HepG2 (cell line): Measurements from ENCODE around the gene TMEM184B.

Source experiments
- BHLHE40 ChIP-seq: IDR thresholded peaks from 2 replicates; pipeline ENCODE4 v1.6.1; 2011; ENCODE audit warnings: low read length, improper control_type of control experiment
- DNMT3B ChIP-seq: conservative IDR thresholded peaks from 2 replicates; pipeline ENCODE4 v1.6.1; 2016; ENCODE audit warnings: missing biosample characterization, control low read depth
- HNF4A ChIP-seq: sonication (generic); formaldehyde crosslinking; IDR thresholded peaks from 2 replicates; pipeline ENCODE4 v1.4.0; 2020; ENCODE audit warnings: missing genetic modification reagents
- SP1 ChIP-seq, 2 experiments: fragments of 450-650 bp in 1 of 2; sonication (generic) in 1 of 2; formaldehyde crosslinking in 1 of 2; IDR thresholded peaks; 2 replicates each; pipeline versions ENCODE4 v1.4.0 to v1.6.1; 2016 to 2020; ENCODE audit warnings: missing genetic modification reagents in 1 of 2
- TAF1 ChIP-seq: sonication (generic); formaldehyde crosslinking; IDR thresholded peaks from 2 replicates; pipeline ENCODE4 v1.4.0; 2020; ENCODE audit warnings: missing genetic modification reagents
- ZNF337 ChIP-seq: sonication (generic); formaldehyde crosslinking; IDR thresholded peaks from 2 replicates; pipeline ENCODE4 v1.5.1; 2020; ENCODE audit warnings: missing genetic modification reagents, low read depth, mild to moderate bottlenecking, borderline replicate concordance
- TF ChIP-seq, protein P1 (sequence below): sonication (generic); formaldehyde crosslinking; IDR thresholded peaks from 2 replicates; pipeline ENCODE4 v1.5.0; 2020; ENCODE audit warnings: mild to moderate bottlenecking, missing genetic modification reagents, moderate library complexity
- TF ChIP-seq, protein P2 (sequence below): sonication (generic); formaldehyde crosslinking; IDR thresholded peaks from 2 replicates; pipeline ENCODE4 v1.4.0; 2020; ENCODE audit warnings: missing genetic modification reagents

DNA sequence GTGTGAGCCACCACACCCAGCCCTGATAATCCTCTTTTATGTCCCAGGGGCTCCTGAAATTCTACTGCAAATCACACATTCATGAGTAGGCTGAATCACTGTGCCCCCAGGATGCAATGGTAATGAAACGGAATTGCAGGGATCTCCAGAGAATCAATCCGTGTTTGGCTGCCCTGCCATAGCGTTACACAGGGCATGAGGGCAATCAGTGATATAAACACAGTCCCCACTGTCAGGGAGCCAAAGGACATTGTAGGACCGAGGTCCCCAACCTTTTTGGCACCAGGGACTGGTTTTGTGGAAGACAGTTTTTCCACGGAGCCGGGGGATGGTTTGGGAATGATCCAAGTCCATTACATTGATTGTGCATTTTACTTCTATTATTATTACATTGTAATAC lies 82.2 kb downstream of the TMEM184B start:
- TF ChIP-seq, protein P1, sequence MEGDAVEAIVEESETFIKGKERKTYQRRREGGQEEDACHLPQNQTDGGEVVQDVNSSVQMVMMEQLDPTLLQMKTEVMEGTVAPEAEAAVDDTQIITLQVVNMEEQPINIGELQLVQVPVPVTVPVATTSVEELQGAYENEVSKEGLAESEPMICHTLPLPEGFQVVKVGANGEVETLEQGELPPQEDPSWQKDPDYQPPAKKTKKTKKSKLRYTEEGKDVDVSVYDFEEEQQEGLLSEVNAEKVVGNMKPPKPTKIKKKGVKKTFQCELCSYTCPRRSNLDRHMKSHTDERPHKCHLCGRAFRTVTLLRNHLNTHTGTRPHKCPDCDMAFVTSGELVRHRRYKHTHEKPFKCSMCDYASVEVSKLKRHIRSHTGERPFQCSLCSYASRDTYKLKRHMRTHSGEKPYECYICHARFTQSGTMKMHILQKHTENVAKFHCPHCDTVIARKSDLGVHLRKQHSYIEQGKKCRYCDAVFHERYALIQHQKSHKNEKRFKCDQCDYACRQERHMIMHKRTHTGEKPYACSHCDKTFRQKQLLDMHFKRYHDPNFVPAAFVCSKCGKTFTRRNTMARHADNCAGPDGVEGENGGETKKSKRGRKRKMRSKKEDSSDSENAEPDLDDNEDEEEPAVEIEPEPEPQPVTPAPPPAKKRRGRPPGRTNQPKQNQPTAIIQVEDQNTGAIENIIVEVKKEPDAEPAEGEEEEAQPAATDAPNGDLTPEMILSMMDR = no peak
- no peak for TF ChIP-seq BHLHE40
- TF ChIP-seq SP1 (IDR thresholded peaks at IDR 0.05) = no peak
- no peak for TF ChIP-seq SP1 (CRISPR knock-in tag; IDR thresholded peaks at IDR 0.05)
- no peak for TF ChIP-seq DNMT3B
- TF ChIP-seq HNF4A (CRISPR knock-in tag) = no peak
- TF ChIP-seq ZNF337 (CRISPR knock-in tag) = no peak
- no peak for TF ChIP-seq TAF1
- TF ChIP-seq, protein P2, sequence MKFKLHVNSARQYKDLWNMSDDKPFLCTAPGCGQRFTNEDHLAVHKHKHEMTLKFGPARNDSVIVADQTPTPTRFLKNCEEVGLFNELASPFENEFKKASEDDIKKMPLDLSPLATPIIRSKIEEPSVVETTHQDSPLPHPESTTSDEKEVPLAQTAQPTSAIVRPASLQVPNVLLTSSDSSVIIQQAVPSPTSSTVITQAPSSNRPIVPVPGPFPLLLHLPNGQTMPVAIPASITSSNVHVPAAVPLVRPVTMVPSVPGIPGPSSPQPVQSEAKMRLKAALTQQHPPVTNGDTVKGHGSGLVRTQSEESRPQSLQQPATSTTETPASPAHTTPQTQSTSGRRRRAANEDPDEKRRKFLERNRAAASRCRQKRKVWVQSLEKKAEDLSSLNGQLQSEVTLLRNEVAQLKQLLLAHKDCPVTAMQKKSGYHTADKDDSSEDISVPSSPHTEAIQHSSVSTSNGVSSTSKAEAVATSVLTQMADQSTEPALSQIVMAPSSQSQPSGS = no peak
